NAMALWA (cell line): ENCODE measurements around the gene BCAS1.
"Not testable (repeated sequence)": the region's sequence is repeated elsewhere in the genome, so short reads cannot be mapped to it uniquely, and the experiment has no call there.

Experiments used
- DNase-seq: peaks from one replicate; pipeline ENCODE4 v3.0.0-alpha.2; 2015; ENCODE audit warnings: low spot score

Gene BCAS1

GRCh38 chr20:53942973-53943372 is 127.4 kb downstream of the BCAS1 start:
- DNase-seq = no peak

GRCh38 chr20:53942472-53942816 is 128.0 kb downstream of the BCAS1 start:
- no peak for DNase-seq

- no peak for DNase-seq
Observed at GRCh38 chr20:53941680-53942471, 128.5 kb downstream of the BCAS1 start.

- DNase-seq = no peak
Observed at GRCh38 chr20:53940907-53941545, 129.4 kb downstream of the BCAS1 start.

GRCh38 chr20:53940360-53940702 is 130.1 kb downstream of the BCAS1 start:
- DNase-seq = no peak

GRCh38 chr20:53939572-53940359 is 130.6 kb downstream of the BCAS1 start:
- peak; percentile 93 for DNase-seq

- DNase-seq = no peak
Observed at GRCh38 chr20:53939190-53939571, 131.2 kb downstream of the BCAS1 start.

- DNase-seq = no peak
Observed at GRCh38 chr20:53938739-53939138, 131.7 kb downstream of the BCAS1 start.

GRCh38 chr20:53937929-53938367 is 132.4 kb downstream of the BCAS1 start:
- no peak for DNase-seq

- DNase-seq = no peak
Observed at GRCh38 chr20:53937339-53937741, 133.1 kb downstream of the BCAS1 start.

GRCh38 chr20:53935344-53936084 is 134.9 kb downstream of the BCAS1 start:
- peak; percentile 71 for DNase-seq

- peak; percentile 86 for DNase-seq
Observed at GRCh38 chr20:53934421-53935343, 135.7 kb downstream of the BCAS1 start.

- peak; percentile 17 for DNase-seq
Observed at GRCh38 chr20:53933232-53933846, 137.1 kb downstream of the BCAS1 start.

- DNase-seq = not testable (repeated sequence)
Observed at GRCh38 chr20:53932655-53933192, 137.7 kb downstream of the BCAS1 start.

GRCh38 chr20:53931597-53931996 is 138.8 kb downstream of the BCAS1 start:
- no peak for DNase-seq

- no peak for DNase-seq
Observed at GRCh38 chr20:53930651-53931504, 139.5 kb downstream of the BCAS1 start.

- no peak for DNase-seq
Observed at GRCh38 chr20:53929974-53930650, 140.3 kb downstream of the BCAS1 start.

- no peak for DNase-seq
Observed at GRCh38 chr20:53929399-53929798, 141.0 kb downstream of the BCAS1 start.

GRCh38 chr20:53927990-53928389 is 142.4 kb downstream of the BCAS1 start:
- DNase-seq = no peak
